Thyroid gland (tissue), 4 donors: Measurements from ENCODE around the gene ZC3HAV1L. TPM values are rescaled to one million over a fixed set of nuclear protein-coding genes. Genes with fewer than 3 reads are reported as not detected.

Experiments
- DNase-seq, 2 donors: peaks; one replicate each; pipeline ENCODE4 v3.0.0-alpha.2; 2019
- H3K27ac ChIP-seq, 3 donors: fragments of 200-600 bp; sonication (generic); 1 replicate in 2 of 3; 2 replicates in 1 of 3; pipeline ENCODE4 v1.5.1; 2016 to 2019; ENCODE audit warnings: mild to moderate bottlenecking in 1 of 3, moderate library complexity in 1 of 3
- H3K27me3 ChIP-seq: fragments of 200-600 bp; sonication (generic); one replicate; pipeline ENCODE4 v1.5.1; 2019
- H3K36me3 ChIP-seq, 2 donors: fragments of 200-600 bp; sonication (generic); one replicate each; pipeline ENCODE4 v1.5.1; 2016 to 2019
- H3K4me1 ChIP-seq, 2 donors: fragments of 200-600 bp; sonication (generic); one replicate each; pipeline ENCODE4 v1.5.1; 2017 to 2019
- H3K4me3 ChIP-seq, 3 donors: fragments of 200-600 bp; sonication (generic); replicated peaks in 1 of 3; 1 replicate in 2 of 3; 2 replicates in 1 of 3; pipeline ENCODE4 v1.5.1; 2016; ENCODE audit warnings: mild to moderate bottlenecking in 1 of 3
- H3K9me3 ChIP-seq: fragments of 200-600 bp; sonication (generic); one replicate; pipeline ENCODE4 v1.5.1; 2017
- POLR2A ChIP-seq, 2 donors: fragments of 450-650 bp; IDR thresholded peaks; one replicate each; pipeline ENCODE4 v1.6.1; 2017; ENCODE audit warnings: antibody characterized with exemption in 2 of 2, mild to moderate bottlenecking in 2 of 2, moderate library complexity in 1 of 2
- WGBS, 2 donors: methylation state at CpG; one replicate each; pipeline ENCODE4 v1.1.5; 2017; 5-methylcytosine and 5-hydroxymethylcytosine counted together
- intact Hi-C: fragments of 100-400 bp; cut with DNase I; formaldehyde crosslinking; loops from one replicate; pipeline ENCODE4 v1.15.1; 2023
- total RNA-seq, 4 donors: library from RNA; depleted of rRNA; stranded (reverse); fragments of >200 nt; gene quantifications; one replicate each; pipeline ENCODE4 v1.2.3, GENCODE V29; 2016
- TF ChIP-seq, protein P1 (sequence below), 6 experiments: fragments of 200-600 bp in 3 of 6; fragments of 450-650 bp in 3 of 6; sonication (generic) in 3 of 6; IDR thresholded peaks; one replicate each; pipeline ENCODE4 v1.5.1; 2016 to 2019; ENCODE audit warnings: antibody characterized with exemption in 6 of 6, mild to moderate bottlenecking in 2 of 6, inconsistent platforms in 1 of 6, moderate library complexity in 1 of 6

ZC3HAV1L gene
- total RNA-seq, 4 donors from 2014 or later: 31.7 to 73.7 (median 45.5) TPM

DNA sequence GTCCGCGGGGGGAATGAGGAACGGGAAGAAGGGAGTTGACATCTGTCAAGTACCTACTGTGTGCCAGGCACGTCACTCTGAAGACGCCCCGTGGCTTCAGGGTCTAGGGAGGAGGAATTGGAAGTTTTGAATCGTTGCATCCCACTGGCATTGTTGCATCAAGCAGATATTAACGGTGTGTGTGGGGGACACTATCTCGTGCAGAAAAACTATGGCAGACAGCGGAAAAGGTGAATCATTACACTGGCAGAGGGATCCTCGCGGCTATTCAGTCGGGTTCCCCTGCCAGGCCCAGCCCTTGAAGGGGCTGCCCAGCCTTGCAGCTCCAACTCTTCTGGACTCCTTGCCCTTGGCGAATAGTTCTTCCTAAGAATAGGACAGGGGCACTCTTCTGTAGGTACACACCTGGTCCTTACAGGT is 53.6 kb downstream of the ZC3HAV1L start:
- H3K4me3 ChIP-seq: peak overlapping the region in 1 of 3 donors; percentile 35
- no peaks in the 10 kb centered on the region for H3K36me3 ChIP-seq
- WGBS, 2 donors: 41 to 47% methylated on average over 14 of the region's 14 CpGs
- no peak for DNase-seq
- H3K9me3 ChIP-seq: no peaks in the 10 kb centered on the region
- no peak overlapping the region for H3K27ac ChIP-seq
- intact Hi-C loops: loop anchor here (5.0 kb wide), 1 partner anchor 95 kb away; no protein-coding TSS in a partner anchor
- TF ChIP-seq POLR2A (IDR thresholded peaks at IDR 0.05): no peak
- TF ChIP-seq, protein P1, sequence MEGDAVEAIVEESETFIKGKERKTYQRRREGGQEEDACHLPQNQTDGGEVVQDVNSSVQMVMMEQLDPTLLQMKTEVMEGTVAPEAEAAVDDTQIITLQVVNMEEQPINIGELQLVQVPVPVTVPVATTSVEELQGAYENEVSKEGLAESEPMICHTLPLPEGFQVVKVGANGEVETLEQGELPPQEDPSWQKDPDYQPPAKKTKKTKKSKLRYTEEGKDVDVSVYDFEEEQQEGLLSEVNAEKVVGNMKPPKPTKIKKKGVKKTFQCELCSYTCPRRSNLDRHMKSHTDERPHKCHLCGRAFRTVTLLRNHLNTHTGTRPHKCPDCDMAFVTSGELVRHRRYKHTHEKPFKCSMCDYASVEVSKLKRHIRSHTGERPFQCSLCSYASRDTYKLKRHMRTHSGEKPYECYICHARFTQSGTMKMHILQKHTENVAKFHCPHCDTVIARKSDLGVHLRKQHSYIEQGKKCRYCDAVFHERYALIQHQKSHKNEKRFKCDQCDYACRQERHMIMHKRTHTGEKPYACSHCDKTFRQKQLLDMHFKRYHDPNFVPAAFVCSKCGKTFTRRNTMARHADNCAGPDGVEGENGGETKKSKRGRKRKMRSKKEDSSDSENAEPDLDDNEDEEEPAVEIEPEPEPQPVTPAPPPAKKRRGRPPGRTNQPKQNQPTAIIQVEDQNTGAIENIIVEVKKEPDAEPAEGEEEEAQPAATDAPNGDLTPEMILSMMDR (IDR thresholded peaks at IDR 0.05): no peak
- no peaks in the 10 kb centered on the region for H3K27me3 ChIP-seq
- peaks cover 17 to 28% of the 10 kb centered on the region in 2 donors for H3K4me1 ChIP-seq

DNA sequence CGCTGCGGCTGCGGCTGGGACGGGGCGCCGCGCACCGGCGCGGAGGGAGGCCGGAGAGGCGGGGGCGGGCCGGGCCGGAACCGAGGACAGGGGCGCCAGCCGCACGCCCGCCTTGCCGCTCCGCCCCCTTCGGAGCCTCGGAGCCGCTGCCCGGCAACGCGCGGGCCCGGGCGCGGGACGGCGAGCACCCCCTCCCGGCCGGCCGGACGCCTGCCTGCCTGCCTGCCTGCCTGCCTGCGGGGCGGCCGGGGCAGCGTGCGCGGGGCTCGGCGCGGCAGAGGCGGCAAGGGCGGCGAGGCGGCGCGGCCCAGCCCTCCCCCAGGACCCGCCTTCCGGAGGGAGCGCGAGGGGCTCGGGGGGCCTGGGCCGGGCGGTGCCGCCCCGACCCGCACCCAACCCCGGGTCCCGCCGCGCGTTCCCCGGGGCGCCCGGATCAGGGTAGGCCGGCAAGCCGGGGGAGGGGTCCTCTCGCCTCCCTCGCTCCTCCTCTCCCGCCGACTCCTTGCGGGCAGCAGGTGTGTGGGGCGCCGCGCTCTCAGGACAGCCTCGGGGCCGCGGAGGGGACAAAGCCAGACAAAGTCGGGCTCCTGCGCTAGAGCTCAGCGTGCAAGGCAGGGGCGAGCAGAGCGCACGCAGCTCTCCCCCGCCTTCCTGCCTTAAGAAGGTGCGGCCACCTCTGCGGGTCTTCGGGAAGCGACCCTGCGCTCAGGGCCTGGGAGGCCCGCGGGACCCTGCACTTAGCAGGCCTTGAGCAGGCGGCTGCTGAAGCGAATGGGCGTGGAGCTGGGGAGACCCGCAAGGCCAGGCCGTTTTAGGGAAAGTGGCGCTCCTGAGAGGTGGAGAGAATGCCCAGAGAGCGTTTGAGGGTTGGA is 54.3 kb downstream of the ZC3HAV1L start, which contains the start of gene KIAA1549:
Gene KIAA1549, minus strand, starts transcription at position 58 of the 872 bp plus-strand sequence. CDS start 120 bp downstream, outside the sequence.
- H3K36me3 ChIP-seq: no peaks in the 10 kb centered on the region
- WGBS, 2 donors: 2 to 7% methylated on average over 12 to 43 of the region's 105 CpGs
- intact Hi-C loops: loop anchor here (5.0 kb wide), 1 partner anchor 94 kb away; no protein-coding TSS in a partner anchor
- no peaks in the 10 kb centered on the region for H3K9me3 ChIP-seq
- H3K4me1 ChIP-seq: peaks cover 17 to 28% of the 10 kb centered on the region in 2 donors
- H3K27me3 ChIP-seq: no peaks in the 10 kb centered on the region
- TF ChIP-seq, protein P1 (IDR thresholded peaks at IDR 0.05): peak in 3 of 6 experiments; percentile 43 to 63 (median 56)
- TF ChIP-seq POLR2A (IDR thresholded peaks at IDR 0.05): no peak
- peak within 1 kb of the TSS; percentile 32 to 58 (median 54) for H3K4me3 ChIP-seq
- peak; percentile 69 to 73 for DNase-seq
- H3K27ac ChIP-seq: no peak within 1 kb of the TSS

DNA sequence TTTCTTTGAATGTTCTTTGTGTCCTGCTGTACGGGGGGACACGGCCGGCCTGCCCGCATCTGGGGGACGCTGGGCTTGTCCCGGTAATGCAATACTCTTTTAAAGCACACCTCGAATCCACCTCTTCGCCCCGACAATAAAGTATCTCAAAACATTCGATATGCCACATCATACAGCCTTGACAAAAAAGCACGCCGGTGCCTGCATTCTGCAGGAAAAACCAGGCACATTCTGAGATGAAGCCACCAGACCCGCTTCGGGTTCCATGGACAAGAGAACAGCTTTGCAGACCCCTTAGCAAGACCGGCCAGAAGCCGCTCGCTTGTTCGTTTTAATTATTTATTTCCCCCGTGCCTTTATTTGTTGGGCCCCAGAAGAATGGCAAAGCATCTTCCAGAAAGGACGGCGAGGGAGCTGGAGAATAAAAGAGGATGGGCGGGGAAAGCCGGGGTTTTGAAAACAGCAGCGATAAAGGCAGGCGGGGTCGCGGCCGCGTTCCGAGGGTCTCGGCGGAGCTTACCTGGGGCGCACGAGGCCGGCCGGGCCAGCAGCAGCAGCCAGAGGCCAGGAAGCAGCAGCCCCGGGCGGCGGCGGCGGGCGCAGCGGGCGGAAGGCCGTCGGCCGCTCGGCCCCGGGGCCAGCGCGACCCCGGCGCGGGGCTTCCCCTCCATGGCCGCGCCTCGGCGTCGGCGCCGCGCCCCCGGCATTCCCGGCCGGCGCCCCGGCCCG is 55.1 kb downstream of the ZC3HAV1L start:
- peak; percentile 12 to 15 for DNase-seq
- H3K27ac ChIP-seq: no peak overlapping the region
- intact Hi-C loops: loop anchor here (5.0 kb wide), 1 partner anchor 93 kb away; no protein-coding TSS in a partner anchor
- no peaks in the 10 kb centered on the region for H3K27me3 ChIP-seq
- H3K36me3 ChIP-seq: no peaks in the 10 kb centered on the region
- peaks cover 17 to 28% of the 10 kb centered on the region in 2 donors for H3K4me1 ChIP-seq
- H3K9me3 ChIP-seq: no peaks in the 10 kb centered on the region
- H3K4me3 ChIP-seq: peak overlapping the region in 2 of 3 donors; percentile 28 to 58
- 1 to 2% methylated on average over 36 of the region's 68 CpGs for WGBS, 2 donors
- no peak for TF ChIP-seq POLR2A (IDR thresholded peaks at IDR 0.05)
- TF ChIP-seq, protein P1 (IDR thresholded peaks at IDR 0.05): no peak

DNA sequence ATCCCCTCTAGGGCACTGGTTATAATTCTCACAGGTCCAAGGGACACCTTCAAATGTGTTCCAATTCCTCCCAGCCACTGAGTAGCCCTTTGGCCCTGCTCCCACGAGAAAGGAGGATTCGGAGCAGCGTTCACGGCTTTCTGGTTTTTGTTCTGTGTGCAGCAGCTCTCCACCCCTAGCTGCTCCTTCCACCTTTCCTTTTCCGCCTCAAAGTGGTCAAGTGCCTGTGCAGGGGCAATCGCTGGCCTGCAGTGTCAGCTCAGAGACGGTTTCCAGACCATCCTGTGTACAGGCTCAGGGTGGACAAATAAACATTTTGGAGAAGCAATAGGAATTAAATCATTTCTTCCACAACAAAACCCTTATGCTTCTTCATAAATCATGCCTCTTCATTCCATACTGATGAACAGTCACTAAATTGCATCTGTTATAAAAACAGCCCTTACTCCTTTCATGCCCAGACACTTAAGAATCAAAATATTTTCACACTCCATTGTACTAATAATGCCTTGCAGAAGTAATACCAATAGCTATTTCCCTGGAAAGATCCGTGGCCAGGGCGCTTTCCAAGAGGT is 55.8 kb downstream of the ZC3HAV1L start:
- WGBS, 2 donors: 25 to 28% methylated on average over 9 of the region's 9 CpGs
- no peaks in the 10 kb centered on the region for H3K27me3 ChIP-seq
- TF ChIP-seq POLR2A (IDR thresholded peaks at IDR 0.05): no peak
- TF ChIP-seq, protein P1 (IDR thresholded peaks at IDR 0.05): no peak
- intact Hi-C loops: loop anchor here (5.0 kb wide), 1 partner anchor 93 kb away; no protein-coding TSS in a partner anchor
- H3K9me3 ChIP-seq: no peaks in the 10 kb centered on the region
- DNase-seq: peak; percentile 47 to 65
- H3K4me3 ChIP-seq: peak overlapping the region in 2 of 3 donors; percentile 28 to 58
- H3K4me1 ChIP-seq: peaks cover 17 to 28% of the 10 kb centered on the region in 2 donors
- no peaks in the 10 kb centered on the region for H3K36me3 ChIP-seq
- H3K27ac ChIP-seq: no peak overlapping the region
